Vagina (tissue), 2 donors: ENCODE results near the gene MYO7B. TPM values are rescaled to one million over a fixed set of nuclear protein-coding genes. Genes with fewer than 3 reads are reported as not detected.

Source experiments
- DNase-seq, 2 donors: peaks; one replicate each; pipeline ENCODE4 v3.0.0-alpha.2; 2017; ENCODE audit errors: extremely low spot score in 2 of 2
- H3K27ac ChIP-seq: fragments of 200-600 bp; sonication (generic); one replicate; pipeline ENCODE4 v1.5.1; 2019
- H3K27me3 ChIP-seq: fragments of 200-600 bp; sonication (generic); one replicate; pipeline ENCODE4 v1.5.1; 2019
- H3K36me3 ChIP-seq, 2 donors: fragments of 200-600 bp; sonication (generic); one replicate each; pipeline ENCODE4 v1.5.1; 2017 to 2019
- H3K4me1 ChIP-seq: fragments of 200-600 bp; sonication (generic); one replicate; pipeline ENCODE4 v1.5.1; 2019
- H3K4me3 ChIP-seq, 2 donors: fragments of 200-600 bp; sonication (generic); 1 replicate in 1 of 2; 2 replicates in 1 of 2; pipeline ENCODE4 v1.5.1; 2016 to 2019
- H3K9me3 ChIP-seq: fragments of 200-600 bp; sonication (generic); one replicate; pipeline ENCODE4 v1.5.1; 2019
- CTCF ChIP-seq, 3 experiments: fragments of 450-650 bp in 2 of 3; fragments of 200-600 bp in 1 of 3; sonication (generic) in 1 of 3; IDR thresholded peaks; one replicate each; pipeline ENCODE4 v1.5.1; 2017 to 2019; ENCODE audit warnings: antibody characterized with exemption in 3 of 3, mild to moderate bottlenecking in 2 of 3, moderate library complexity in 2 of 3
- POLR2A ChIP-seq, 2 donors: fragments of 450-650 bp; IDR thresholded peaks; one replicate each; pipeline ENCODE4 v1.6.1; 2017; ENCODE audit warnings: antibody characterized with exemption in 2 of 2, mild to moderate bottlenecking in 2 of 2, moderate library complexity in 2 of 2
- POLR2AphosphoS5 ChIP-seq, 2 donors: sonication (generic); formaldehyde crosslinking; IDR thresholded peaks; one replicate each; pipeline ENCODE4 v1.9.0; 2017; ENCODE audit warnings: antibody characterized with exemption in 2 of 2, mild to moderate bottlenecking in 2 of 2, low read depth in 1 of 2; ENCODE audit not compliant: insufficient read depth in 1 of 2
- intact Hi-C: fragments of 100-400 bp; cut with DNase I; formaldehyde crosslinking; loops from one replicate; pipeline ENCODE4 v1.15.1; 2023
- total RNA-seq: library from RNA; depleted of rRNA; stranded (reverse); fragments of >200 nt; gene quantifications from one replicate; pipeline ENCODE4 v1.2.3, GENCODE V29; 2016

Gene MYO7B
- total RNA-seq, 1 donor from 2014 or later, result not detected

DNA sequence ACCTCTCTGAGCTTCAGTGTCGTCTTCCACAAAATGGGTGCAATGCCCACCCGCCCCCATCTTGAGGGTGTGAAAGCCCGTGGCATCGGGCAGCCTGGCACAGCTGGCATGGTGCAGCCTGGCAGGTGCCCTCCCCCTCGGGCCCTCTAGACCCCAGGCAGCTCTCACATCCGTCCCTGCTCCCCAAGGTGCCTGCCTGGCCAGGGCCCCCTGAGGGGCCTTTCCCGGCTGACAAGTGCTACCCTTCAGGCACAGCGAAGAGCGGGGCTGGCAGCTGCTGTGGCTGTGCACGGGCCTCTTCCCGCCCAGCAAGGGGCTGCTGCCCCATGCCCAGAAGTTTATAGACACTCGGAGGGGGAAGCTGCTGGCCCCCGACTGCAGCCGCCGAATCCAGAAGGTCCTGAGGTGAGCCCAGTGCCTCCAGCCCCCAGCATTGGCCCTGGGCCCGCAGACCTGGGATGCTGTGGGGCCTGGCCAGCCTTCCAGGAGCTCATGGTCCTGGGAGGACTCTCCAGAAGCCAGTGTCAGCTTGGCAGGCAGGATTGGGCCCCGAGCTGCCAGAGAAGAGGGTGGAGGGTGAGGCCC lies 96.6 kb downstream of the MYO7B start:
- DNase-seq, result no peak
- intact Hi-C loops, result no loop called here
- Histone ChIP-seq H3K27me3 (no peaks in the 10 kb centered on the region), H3K27ac (no peak overlapping the region), H3K4me3 (no peak overlapping the region), H3K4me1 (peaks cover 16% of the 10 kb centered on the region), H3K36me3 (no peaks in the 10 kb centered on the region), H3K9me3 (no peaks in the 10 kb centered on the region)
- TF ChIP-seq POLR2A (IDR thresholded peaks at IDR 0.05) (no peak), POLR2AphosphoS5 (IDR thresholded peaks at IDR 0.05; ENCODE audit: insufficient read depth in 1 of 2, low read depth in 1 of 2) (no peak), CTCF (IDR thresholded peaks at IDR 0.05) (no peak)

DNA sequence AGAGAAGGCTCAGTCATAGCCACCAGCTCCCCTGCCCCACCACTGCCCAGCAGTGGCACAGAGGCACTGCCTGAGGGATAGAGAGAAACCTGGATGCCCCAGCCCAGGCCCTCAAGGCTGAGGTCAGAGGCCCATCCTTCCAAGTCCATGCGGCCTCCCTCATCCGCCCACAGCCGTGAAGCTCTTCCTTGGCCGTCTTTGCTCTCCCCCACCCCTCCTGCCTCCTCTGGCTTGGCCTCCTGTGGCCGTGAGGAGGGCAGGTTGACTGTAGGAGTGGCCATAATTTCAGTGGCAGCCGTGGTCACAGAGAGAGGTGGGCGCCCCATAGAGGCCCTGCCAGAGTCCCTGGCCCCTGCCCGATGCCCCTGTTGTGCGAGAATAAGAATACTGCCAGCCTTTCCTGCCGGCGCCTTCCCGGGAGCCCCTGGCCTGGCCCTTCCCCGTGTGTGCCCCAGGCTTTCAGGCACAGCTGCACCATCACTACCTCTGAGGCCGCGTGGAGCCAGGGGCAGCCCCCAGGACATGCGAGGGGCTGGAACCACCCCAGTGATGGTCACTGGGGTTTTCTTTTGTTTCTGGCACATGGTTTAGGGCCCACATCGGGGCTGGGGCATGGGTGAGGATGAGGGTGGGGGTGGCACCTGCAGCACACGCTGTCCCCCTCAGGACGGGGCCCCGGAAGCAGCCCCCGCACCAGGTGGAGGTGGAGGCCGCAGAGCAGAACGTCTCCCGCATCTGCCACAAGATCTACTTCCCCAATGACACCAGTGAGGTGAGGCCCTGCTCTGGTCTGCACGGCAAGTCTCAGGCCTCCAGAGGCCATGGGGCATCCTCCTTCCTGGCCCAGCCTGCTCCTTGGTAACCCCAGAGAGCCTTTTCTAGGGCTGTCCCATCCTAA lies 97.4 kb downstream of the MYO7B start:
- TF ChIP-seq POLR2AphosphoS5 (IDR thresholded peaks at IDR 0.05; ENCODE audit: insufficient read depth in 1 of 2, low read depth in 1 of 2), result no peak
- no peak for TF ChIP-seq POLR2A (IDR thresholded peaks at IDR 0.05)
- H3K9me3 ChIP-seq, result no peaks in the 10 kb centered on the region
- intact Hi-C loops, result no loop called here
- DNase-seq, result no peak
- H3K27ac ChIP-seq, result no peak overlapping the region
- H3K4me1 ChIP-seq, result peaks cover 24% of the 10 kb centered on the region
- no peak overlapping the region for H3K4me3 ChIP-seq
- no peaks in the 10 kb centered on the region for H3K27me3 ChIP-seq
- no peaks in the 10 kb centered on the region for H3K36me3 ChIP-seq

DNA sequence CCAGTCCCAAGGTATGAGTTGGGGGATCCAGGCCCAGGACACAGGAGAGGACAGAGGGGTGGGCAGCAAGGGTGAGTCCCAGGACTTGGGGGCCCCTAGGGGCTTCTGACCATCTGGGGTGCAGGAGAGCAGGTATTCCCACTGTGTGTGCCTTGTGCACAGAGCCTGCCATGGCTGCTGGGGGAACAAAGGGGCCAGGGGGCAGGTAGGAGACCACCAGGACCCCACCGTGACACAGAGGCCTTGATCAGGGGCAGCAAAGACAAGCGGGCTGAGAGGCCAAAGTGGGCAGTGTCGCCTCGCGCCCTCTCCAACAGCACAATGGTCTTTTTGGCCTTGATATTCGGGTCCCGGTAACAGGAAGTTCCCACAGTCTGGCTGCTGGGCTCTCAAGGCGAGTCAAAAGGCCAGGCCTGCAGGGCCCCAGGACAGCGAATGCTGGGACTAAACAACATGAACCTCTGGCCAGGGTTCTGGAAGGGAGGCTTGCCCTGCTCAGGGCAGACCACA lies 98.1 kb downstream of the MYO7B start:
- no peak for TF ChIP-seq POLR2AphosphoS5 (IDR thresholded peaks at IDR 0.05; ENCODE audit: insufficient read depth in 1 of 2, low read depth in 1 of 2)
- TF ChIP-seq CTCF (IDR thresholded peaks at IDR 0.05), result no peak
- no peak for TF ChIP-seq POLR2A (IDR thresholded peaks at IDR 0.05)
- H3K27ac ChIP-seq, result no peak overlapping the region
- DNase-seq, result no peak
- H3K36me3 ChIP-seq, result no peaks in the 10 kb centered on the region
- H3K4me1 ChIP-seq, result peaks cover 31% of the 10 kb centered on the region
- no peaks in the 10 kb centered on the region for H3K27me3 ChIP-seq
- intact Hi-C loops, result no loop called here
- no peaks in the 10 kb centered on the region for H3K9me3 ChIP-seq
- no peak overlapping the region for H3K4me3 ChIP-seq

GRCh38 chr2:127634066-127634617 lies 98.7 kb downstream of the MYO7B start:
- Histone ChIP-seq H3K9me3 (no peaks in the 10 kb centered on the region), H3K4me3 (no peak overlapping the region), H3K4me1 (peaks cover 32% of the 10 kb centered on the region), H3K36me3 (no peaks in the 10 kb centered on the region), H3K27ac (no peak overlapping the region), H3K27me3 (no peaks in the 10 kb centered on the region)
- no peak for DNase-seq
- intact Hi-C loops, result no loop called here
- TF ChIP-seq CTCF (IDR thresholded peaks at IDR 0.05) (no peak), POLR2A (IDR thresholded peaks at IDR 0.05) (no peak), POLR2AphosphoS5 (IDR thresholded peaks at IDR 0.05; ENCODE audit: insufficient read depth in 1 of 2, low read depth in 1 of 2) (no peak)

GRCh38 chr2:127634626-127635379 lies 99.3 kb downstream of the MYO7B start:
- Histone ChIP-seq H3K27ac (no peak overlapping the region), H3K4me1 (peaks cover 32% of the 10 kb centered on the region), H3K9me3 (no peaks in the 10 kb centered on the region), H3K36me3 (no peaks in the 10 kb centered on the region), H3K4me3 (no peak overlapping the region), H3K27me3 (no peaks in the 10 kb centered on the region)
- no peak for TF ChIP-seq POLR2AphosphoS5 (IDR thresholded peaks at IDR 0.05; ENCODE audit: insufficient read depth in 1 of 2, low read depth in 1 of 2)
- no peak for TF ChIP-seq POLR2A (IDR thresholded peaks at IDR 0.05)
- no peak for TF ChIP-seq CTCF (IDR thresholded peaks at IDR 0.05)
- intact Hi-C loops, result no loop called here
- no peak for DNase-seq
